HCT116 (cell line): ENCODE results near the gene SPTBN4. TPM values are rescaled to one million over a fixed set of nuclear protein-coding genes. Genes with fewer than 3 reads are reported as not detected.
"Not testable (repeated sequence)": the region's sequence is repeated elsewhere in the genome, so short reads cannot be mapped to it uniquely, and the experiment has no call there.

Source experiments
- ATAC-seq: fragments of 200-7000 bp; cut with Tn5 transposase; 2 replicates; pipeline ENCODE4 v1.9.1; 2020; ENCODE audit warnings: mild to moderate bottlenecking, moderate library complexity
- BruUV-seq: library from RNA; stranded (reverse); fragments of 400-500 nt; replicated peaks from 2 replicates; lab custom pipeline; 2021; lab: Mats Ljungman, UMichigan
- CTCF ChIA-PET: fragments of 300-600 bp; sonication (Branson Sonifier 250); formaldehyde crosslinking; loops from one replicate; lab custom pipeline; 2021; ENCODE audit warnings: antibody characterized with exemption; lab: Charles Lee
- POLR2A ChIA-PET: fragments of 300-600, 350-600 bp; sonication (Branson Sonifier 250); formaldehyde crosslinking; loops from one replicate; lab custom pipeline; 2021; ENCODE audit warnings: antibody characterized with exemption; lab: Charles Lee
- RAD21 ChIA-PET, 2 experiments: fragments of 300-600 bp; sonication (Branson Sonifier 250); formaldehyde crosslinking; loops; one replicate each; lab custom pipeline; 2023; ENCODE audit warnings: low total read pairs in 2 of 2; ENCODE audit not compliant: uncharacterized antibody in 2 of 2, unreplicated experiment in 2 of 2, low non-redundant PET in 1 of 2; lab: Charles Lee
- DNase-seq: peaks from one replicate; pipeline ENCODE4 v3.0.0-alpha.2; 2010; ENCODE audit warnings: low read depth, low spot score
- H2AFZ ChIP-seq: fragments of 200-600 bp; shearing (Covaris generic), sonication (generic); 2 replicates; pipeline ENCODE4 v1.6.1; 2017; ENCODE audit warnings: low read depth, mixed run types, mixed read lengths, antibody characterized with exemption, low read length; ENCODE audit not compliant: poor library complexity, severe bottlenecking
- H3K27ac ChIP-seq: 2 replicates; pipeline ENCODE4 v1.5.1; 2012; ENCODE audit warnings: low read depth, low read length
- H3K27me3 ChIP-seq: fragments of 200-600 bp; sonication (generic); 2 replicates; pipeline ENCODE4 v1.6.1; 2016; ENCODE audit warnings: mixed run types, low read length, mixed read lengths; ENCODE audit not compliant: insufficient read depth
- H3K36me3 ChIP-seq, 2 experiments: fragments of 200-500 bp in 1 of 2; fragments of 200-600 bp in 1 of 2; sonication (Bioruptor generic) in 1 of 2; sonication (generic) in 1 of 2; 2 replicates each; pipeline versions ENCODE4 v1.5.1 to v1.6.1; 2014 to 2016; ENCODE audit warnings: low read length in 2 of 2, inconsistent platforms in 1 of 2, mixed read lengths in 1 of 2, mixed run types in 1 of 2; ENCODE audit not compliant: insufficient read depth in 2 of 2, control insufficient read depth in 1 of 2
- H3K4me1 ChIP-seq, 2 experiments: fragments of 200-600 bp in 1 of 2; sonication (generic) in 1 of 2; 2 replicates each; pipeline versions ENCODE4 v1.5.1 to v1.6.1; 2012 to 2017; ENCODE audit warnings: low read length in 2 of 2, inconsistent platforms in 1 of 2, mild to moderate bottlenecking in 1 of 2, mixed read lengths in 1 of 2, mixed run types in 1 of 2, moderate library complexity in 1 of 2; ENCODE audit not compliant: insufficient read depth in 2 of 2, control insufficient read depth in 1 of 2
- H3K4me2 ChIP-seq: fragments of 200-600 bp; sonication (generic); 2 replicates; pipeline ENCODE4 v1.6.1; 2017; ENCODE audit warnings: mixed run types, low read length, mixed read lengths
- H3K4me3 ChIP-seq, 2 experiments: fragments of 200-600 bp in 1 of 2; sonication (generic) in 1 of 2; replicated peaks in 1 of 2; 2 replicates each; pipeline ENCODE4 v1.5.1; 2011 to 2016; ENCODE audit warnings: low read length in 2 of 2, control low read depth in 1 of 2, low read depth in 1 of 2, mild to moderate bottlenecking in 1 of 2, mixed read lengths in 1 of 2, mixed run types in 1 of 2
- H3K79me2 ChIP-seq: fragments of 200-600 bp; sonication (generic); 2 replicates; pipeline ENCODE4 v1.6.1; 2017; ENCODE audit warnings: mild to moderate bottlenecking, mixed run types, low read length, moderate library complexity, mixed read lengths; ENCODE audit not compliant: insufficient read depth
- H3K9ac ChIP-seq: fragments of 200-600 bp; sonication (generic); 2 replicates; pipeline ENCODE4 v1.6.1; 2016; ENCODE audit warnings: low read length, mixed read lengths
- H3K9me2 ChIP-seq: fragments of 200-600 bp; sonication (generic), shearing (Covaris generic); 2 replicates; pipeline ENCODE4 v1.6.1; 2017; ENCODE audit warnings: mixed run types, mild to moderate bottlenecking, moderate library complexity; ENCODE audit not compliant: insufficient read depth
- H3K9me3 ChIP-seq, 2 experiments: fragments of 200-500 bp in 1 of 2; fragments of 200-600 bp in 1 of 2; sonication (Bioruptor generic) in 1 of 2; sonication (generic) in 1 of 2; 2 replicates each; pipeline ENCODE4 v1.6.1; 2014 to 2017; ENCODE audit warnings: low read length in 2 of 2, mixed read lengths in 2 of 2, inconsistent platforms in 1 of 2, low read depth in 1 of 2, mild to moderate bottlenecking in 1 of 2, mixed run types in 1 of 2, moderate library complexity in 1 of 2; ENCODE audit not compliant: control insufficient read depth in 1 of 2, insufficient read depth in 1 of 2
- H4K20me1 ChIP-seq: fragments of 200-600 bp; sonication (generic), shearing (Covaris generic); 2 replicates; pipeline ENCODE4 v1.6.1; 2017; ENCODE audit warnings: mixed run types, mild to moderate bottlenecking, moderate library complexity; ENCODE audit not compliant: insufficient read depth
- CTCF ChIP-seq, 3 experiments: fragments of 200-600 bp in 1 of 3; sonication (generic) in 1 of 3; IDR thresholded peaks in 2 of 3; conservative IDR thresholded peaks in 1 of 3; 2 replicates each; pipeline ENCODE4 v1.5.1; 2012 to 2017; ENCODE audit warnings: low read depth in 2 of 3, low read length in 2 of 3, antibody characterized with exemption in 1 of 3, borderline replicate concordance in 1 of 3, control low read depth in 1 of 3, mild to moderate bottlenecking in 1 of 3, mixed read lengths in 1 of 3, mixed run types in 1 of 3, moderate library complexity in 1 of 3; ENCODE audit not compliant: insufficient read depth in 1 of 3
- FOSL1 ChIP-seq: IDR thresholded peaks from 2 replicates; pipeline ENCODE4 v1.6.1; 2012; ENCODE audit warnings: low read depth
- RAD21 ChIP-seq: IDR thresholded peaks from 2 replicates; pipeline ENCODE4 v1.6.1; 2012; ENCODE audit warnings: low read depth, mild to moderate bottlenecking
- SIN3A ChIP-seq: IDR thresholded peaks from 2 replicates; pipeline ENCODE4 v1.6.1; 2012; ENCODE audit warnings: low read depth
- ZNF274 ChIP-seq: fragments of 200-500 bp; sonication (Bioruptor generic); IDR thresholded peaks from 2 replicates; pipeline ENCODE4 v1.6.1; 2014; ENCODE audit warnings: mild to moderate bottlenecking, low read depth, low read length, inconsistent platforms
- intact Hi-C: fragments of 100-400 bp; cut with micrococcal nuclease; formaldehyde crosslinking; loops from 2 replicates; pipeline ENCODE4 v1.10.0; 2022
- total RNA-seq: library from RNA; stranded (reverse); gene quantifications from one replicate; pipeline ENCODE4 v1.2.1, GENCODE V29; 2021; ENCODE audit not compliant: unreplicated experiment

Gene SPTBN4
- total RNA-seq, 1 experiment from 2014 or later, result 4.6 TPM

- intact Hi-C loops, result loop anchor here (5.0 to 10.0 kb wide), 3 partner anchors 76 to 376 kb away; no protein-coding TSS in a partner anchor
- H2AFZ ChIP-seq, result no peak overlapping the region
- CTCF ChIA-PET, result interaction anchor here (0.6 to 1.4 kb wide), 7 partner anchors 11 to 216 kb away, joined by 3 read pairs; no protein-coding TSS in a partner anchor
- H3K9me2 ChIP-seq, result no peaks in the 10 kb centered on the region
- POLR2A ChIA-PET, result no interaction called here
- H3K9me3 ChIP-seq, result no peaks in the 10 kb centered on the region
- RAD21 ChIA-PET, result interaction anchor here (0.6 to 0.9 kb wide), 5 partner anchors 34 to 216 kb away, joined by 3 to 4 read pairs (median 3); no protein-coding TSS in a partner anchor
- peaks cover 6 to 23% of the 10 kb centered on the region in 2 experiments for H3K4me1 ChIP-seq
- H3K79me2 ChIP-seq, result no peaks in the 10 kb centered on the region
- no peak for DNase-seq
- H3K4me3 ChIP-seq, result no peak overlapping the region
- no peak overlapping the region for H3K27ac ChIP-seq
- TF ChIP-seq ZNF274 (no peak), SIN3A (no peak), FOSL1 (no peak), CTCF (IDR thresholded peaks at IDR 0.05 in 2 of 3, conservative IDR thresholded peaks at IDR 0.05 in 1 of 3; ENCODE audit: borderline replicate concordance in 1 of 3, insufficient read depth in 1 of 3, low read depth in 2 of 3, low read length in 2 of 3) (peak; percentile 40 to 46 (median 40); a peak in 4 of 6 replicates), RAD21 (peak; percentile 49)
- TF ChIP-seq, all 23 proteins: peak for 2
- no TSS peak for BruUV-seq
- Histone ChIP-seq H3K4me2 (no peak overlapping the region), H4K20me1 (no peaks in the 10 kb centered on the region), H3K9ac (no peak overlapping the region), H3K27me3 (no peaks in the 10 kb centered on the region), H3K36me3 (no peaks in the 10 kb centered on the region)
- ATAC-seq, result no peak
Observed at GRCh38 chr19:40521276-40521675, 54.5 kb downstream of the SPTBN4 start.

GRCh38 chr19:40521900-40522299 lies 55.1 kb downstream of the SPTBN4 start:
- H3K9ac ChIP-seq, H3K9me2 ChIP-seq, H2AFZ ChIP-seq, BruUV-seq, DNase-seq, ATAC-seq, H3K79me2 ChIP-seq, POLR2A ChIA-PET, H3K4me2 ChIP-seq, H3K4me3 ChIP-seq, H3K36me3 ChIP-seq, H3K27me3 ChIP-seq, H3K27ac ChIP-seq, H4K20me1 ChIP-seq, H3K9me3 ChIP-seq: not testable (repeated sequence)
- intact Hi-C loops, result loop anchor here (5.0 to 10.0 kb wide), 3 partner anchors 75 to 377 kb away; no protein-coding TSS in a partner anchor
- RAD21 ChIA-PET, result interaction anchor here (0.6 to 0.9 kb wide), 3 partner anchors 58 to 213 kb away, joined by 3 to 4 read pairs (median 3); no protein-coding TSS in a partner anchor
- CTCF ChIA-PET, result interaction anchor here (0.7 to 1.4 kb wide), 3 partner anchors 12 to 113 kb away, joined by 3 read pairs; no protein-coding TSS in a partner anchor
- H3K4me1 ChIP-seq, result peaks cover 6 to 23% of the 10 kb centered on the region in 2 experiments
